ENCODE measurements around the gene PDLIM1. TPM values are rescaled to one million over a fixed set of nuclear protein-coding genes. Genes with fewer than 3 reads are reported as not detected.

Gene PDLIM1
- total and polyA plus RNA-seq, 10 of the 15 experiments (the other 5 are each of a cell fraction or from before 2014, with no cell fraction given): 95.7 to 714 (median 309) TPM

GRCh38 chr10:95237376-95238170 is 53.2 kb downstream of the PDLIM1 start (continued):
- TF ChIP-seq ZBTB40 (IDR thresholded peaks at IDR 0.05; ENCODE audit: borderline replicate concordance) (no peak), CEBPB (IDR thresholded peaks at IDR 0.05; ENCODE audit: borderline replicate concordance in 1 of 2, low read depth in 2 of 2, low read length in 2 of 2) (no peak)

GRCh38 chr10:95236068-95236903 is 54.5 kb downstream of the PDLIM1 start:
- Histone ChIP-seq H3K9me3 (replicated peaks; ENCODE audit: control insufficient read depth, insufficient read depth, low read length) (no peaks in the 10 kb centered on the region), H3K27ac (ENCODE audit: control insufficient read depth, insufficient read depth) (peak overlapping the region; percentile 78), H3K27me3 (replicated peaks in 1 of 2; ENCODE audit: control insufficient read depth in 2 of 2, insufficient read depth in 2 of 2, low read length in 1 of 2) (no peaks in the 10 kb centered on the region), H3K4me3 (no peak overlapping the region; the same call in 1 of the 2 replicates), H3K4me1 (ENCODE audit: control insufficient read depth, insufficient read depth, low read length) (peaks cover 21% of the 10 kb centered on the region), H4K20me1 (ENCODE audit: control insufficient read depth, insufficient read depth) (no peaks in the 10 kb centered on the region; the same call in 1 of the 2 replicates), H3K4me2 (ENCODE audit: control insufficient read depth, insufficient read depth) (peak overlapping the region; percentile 68), H3K36me3 (ENCODE audit: control insufficient read depth in 2 of 2, insufficient read depth in 2 of 2, low read length in 1 of 2) (peaks cover 23 to 47% of the 10 kb centered on the region in 2 experiments), H2AFZ (ENCODE audit: control insufficient read depth, low read depth, low read length) (no peak overlapping the region), H3K79me2 (ENCODE audit: control insufficient read depth, insufficient read depth, low read length) (0 out of 2 replicates have a peak, but pooled peaks cover 1% of the 10 kb centered on the region), H3K9ac (ENCODE audit: control insufficient read depth, insufficient read depth, low read length) (peak overlapping the region; percentile 34)
- CTCF ChIA-PET: interaction anchor here (0.9 to 4.8 kb wide), 9 partner anchors 9 to 138 kb away, joined by 3 to 38 read pairs (median 4); no protein-coding TSS in a partner anchor
- intact Hi-C loops (cut with micrococcal nuclease; ENCODE audit: unreplicated experiment): loop anchor here (1.0 kb wide), 1 partner anchor 9 kb away; no protein-coding TSS in a partner anchor
- POLR2A ChIA-PET: interaction anchor here (0.5 to 1.2 kb wide), 3 partner anchors 52 to 181 kb away, joined by 3 to 4 read pairs (median 3); no protein-coding TSS in a partner anchor
- FAIRE-seq (peak; percentile 78), ATAC-seq (peak; percentile 96), DNase-seq (ENCODE audit: low read depth, low spot score) (peak; percentile 90)
- RAD21 ChIA-PET (ENCODE audit: unreplicated experiment): interaction anchor here (0.9 to 2.0 kb wide), 5 partner anchors 9 to 126 kb away, joined by 3 to 11 read pairs (median 5); no protein-coding TSS in a partner anchor
- under 1% methylated on average over 6 of the region's 6 CpGs for WGBS (ENCODE audit: insufficient coverage, insufficient replicate concordance, low lambda C conversion rate, missing lambda C conversion rate)
- SMC1A ChIA-PET (ENCODE audit: uncharacterized antibody, unreplicated experiment): interaction anchor here (1.0 to 6.2 kb wide), 6 partner anchors 9 to 138 kb away, joined by 3 to 57 read pairs (median 6); no protein-coding TSS in a partner anchor
- in situ Hi-C loops (cut with MboI): no loop called here
- no TSS peak for BruUV-seq (replicated peaks)
- TF ChIP-seq TBL1XR1 (IDR thresholded peaks at IDR 0.05; ENCODE audit: low read depth, low read length): peak; percentile 91
- TF ChIP-seq ELK1 (IDR thresholded peaks at IDR 0.05; ENCODE audit: low read depth, low read length): no peak
- peak; percentile 81; the same call in 1 of the 2 replicates for TF ChIP-seq TCF3 (IDR thresholded peaks at IDR 0.05; ENCODE audit: borderline replicate concordance, insufficient read depth, low read depth, low read length)
- TF ChIP-seq NFXL1 (IDR thresholded peaks at IDR 0.05; ENCODE audit: borderline replicate concordance): no peak
- peak; percentile 20 for TF ChIP-seq BCL3 (IDR thresholded peaks at IDR 0.05; ENCODE audit: borderline replicate concordance, insufficient read depth, low read depth, low read length, poor library complexity, severe bottlenecking)
- no peak for TF ChIP-seq NKRF (conservative IDR thresholded peaks at IDR 0.05)

Data from GM12878 (cell line).